Amygdala (tissue), 56 donors: ENCODE data around the gene PRR13.
"Not testable (repeated sequence)": the region's sequence is repeated elsewhere in the genome, so short reads cannot be mapped to it uniquely, and the experiment has no call there.

Experiments
- DNase-seq, 56 donors: peaks; one replicate each; lab custom pipeline; 2025; lab: John Stamatoyannopoulos, UW

The PRR13 gene

GRCh38 chr12:53441040-53441833 lies at the start of gene PRR13:
Gene PRR13 (plus strand): TSS chr12:53441734. CDS start chr12:53442715, 981 bp downstream.
- peak; percentile 56 to 99 (median 96) for DNase-seq

- no peak for DNase-seq
Measured at GRCh38 chr12:53399896-53400295, 41.6 kb upstream of the PRR13 start.

GRCh38 chr12:53402351-53402750 lies 39.2 kb upstream of the PRR13 start:
- DNase-seq, result not testable (repeated sequence)

- no peak for DNase-seq
Measured at GRCh38 chr12:53402871-53403270, 38.7 kb upstream of the PRR13 start.

GRCh38 chr12:53410951-53411350 lies 30.6 kb upstream of the PRR13 start:
- DNase-seq, result no peak

- no peak for DNase-seq
Measured at GRCh38 chr12:53413485-53414204, 27.9 kb upstream of the PRR13 start.

- no peak for DNase-seq
Measured at GRCh38 chr12:53414756-53415417, 26.6 kb upstream of the PRR13 start.

- not testable (repeated sequence) for DNase-seq
Measured at GRCh38 chr12:53415752-53416389, 25.7 kb upstream of the PRR13 start.

GRCh38 chr12:53417291-53417816 lies 24.2 kb upstream of the PRR13 start:
- DNase-seq, result not testable (repeated sequence)

GRCh38 chr12:53418221-53418620 lies 23.3 kb upstream of the PRR13 start:
- DNase-seq, result no peak

- no peak for DNase-seq
Measured at GRCh38 chr12:53419756-53420155, 21.8 kb upstream of the PRR13 start.

GRCh38 chr12:53422247-53422646 lies 19.3 kb upstream of the PRR13 start:
- DNase-seq, result not testable (repeated sequence)

GRCh38 chr12:53423597-53423996 lies 17.9 kb upstream of the PRR13 start, which contains the start of gene AMHR2:
Gene AMHR2 (plus strand): TSS chr12:53423855. CDS start chr12:53423935, 80 bp downstream.
- DNase-seq, result no peak

- DNase-seq, result no peak
Measured at GRCh38 chr12:53424626-53425514, 16.7 kb upstream of the PRR13 start.

GRCh38 chr12:53425515-53426150 lies 15.9 kb upstream of the PRR13 start:
- no peak for DNase-seq

GRCh38 chr12:53427905-53428594 lies 13.5 kb upstream of the PRR13 start:
- DNase-seq, result no peak

- DNase-seq, result no peak
Measured at GRCh38 chr12:53428741-53429140, 12.8 kb upstream of the PRR13 start.

- no peak for DNase-seq
Measured at GRCh38 chr12:53430116-53430515, 11.4 kb upstream of the PRR13 start.
